Gastrocnemius medialis (tissue), 4 donors: ENCODE results near the gene FMR1NB. TPM values are rescaled to one million over a fixed set of nuclear protein-coding genes. Genes with fewer than 3 reads are reported as not detected.

Experiments used
- ATAC-seq, 2 donors: fragments of 150-250 bp; one replicate each; pipeline ENCODE4 v1.9.1; 2016
- DNase-seq, 2 donors: peaks; one replicate each; pipeline ENCODE4 v3.0.0-alpha.2; 2019
- H3K27ac ChIP-seq, 4 donors: fragments of 200-600 bp; sonication (generic); 1 replicate in 1 of 4; 2 replicates in 3 of 4; pipeline ENCODE4 v1.5.1; 2016 to 2018; ENCODE audit warnings: mild to moderate bottlenecking in 2 of 4, moderate library complexity in 1 of 4
- H3K27me3 ChIP-seq, 3 donors: fragments of 200-600 bp; sonication (generic) in 2 of 3; 1 replicate in 1 of 3; 2 replicates in 2 of 3; pipeline versions ENCODE4 v1.5.1 to v1.6.0; 2016 to 2019; ENCODE audit warnings: mild to moderate bottlenecking in 1 of 3, moderate library complexity in 1 of 3
- H3K36me3 ChIP-seq, 2 donors: fragments of 200-600 bp; sonication (generic) in 1 of 2; one replicate each; pipeline ENCODE4 v1.5.1; 2017 to 2018
- H3K4me1 ChIP-seq, 2 donors: fragments of 200-600 bp; sonication (generic) in 1 of 2; one replicate each; pipeline ENCODE4 v1.5.1; 2016 to 2017; ENCODE audit warnings: mild to moderate bottlenecking in 2 of 2
- H3K4me3 ChIP-seq, 4 donors: fragments of 200-600 bp; sonication (generic) in 3 of 4; 1 replicate in 1 of 4; 2 replicates in 3 of 4; pipeline ENCODE4 v1.5.1; 2016 to 2019; ENCODE audit warnings: mild to moderate bottlenecking in 2 of 4
- H3K9me3 ChIP-seq, 3 donors: fragments of 200-600 bp; sonication (generic) in 2 of 3; 1 replicate in 1 of 3; 2 replicates in 2 of 3; pipeline ENCODE4 v1.5.1; 2016 to 2019
- CTCF ChIP-seq, 5 experiments: fragments of 450-650 bp in 3 of 5; fragments of 200-600 bp in 2 of 5; sonication (generic) in 2 of 5; IDR thresholded peaks in 4 of 5; conservative IDR thresholded peaks in 1 of 5; 1 replicate in 4 of 5; 2 replicates in 1 of 5; pipeline ENCODE4 v1.5.1; 2016 to 2019; ENCODE audit warnings: antibody characterized with exemption in 5 of 5, mild to moderate bottlenecking in 3 of 5, moderate library complexity in 3 of 5
- POLR2A ChIP-seq, 2 donors: fragments of 450-650 bp; IDR thresholded peaks; one replicate each; pipeline ENCODE4 v1.6.1; 2017; ENCODE audit warnings: antibody characterized with exemption in 2 of 2, mild to moderate bottlenecking in 2 of 2, moderate library complexity in 2 of 2
- in situ Hi-C, 4 donors: fragments of 200-750 bp; cut with MboI; loops; one replicate each; pipeline versions ENCODE4 v1.15.0 to v1.8.0; 2017; ENCODE audit warnings: low sequenced_read_pairs in 4 of 4
- intact Hi-C: fragments of 100-400 bp; cut with DNase I; formaldehyde crosslinking; loops from one replicate; pipeline ENCODE4 v1.15.1; 2023; ENCODE audit warnings: low total_unique reads
- total RNA-seq, 4 donors: library from RNA; depleted of rRNA; stranded (reverse); fragments of >200 nt; gene quantifications; one replicate each; pipeline versions ENCODE4 v1.1.0 to v1.2.3, GENCODE V29; 2016

The FMR1NB gene
- total RNA-seq, 4 donors from 2014 or later: not detected

DNA sequence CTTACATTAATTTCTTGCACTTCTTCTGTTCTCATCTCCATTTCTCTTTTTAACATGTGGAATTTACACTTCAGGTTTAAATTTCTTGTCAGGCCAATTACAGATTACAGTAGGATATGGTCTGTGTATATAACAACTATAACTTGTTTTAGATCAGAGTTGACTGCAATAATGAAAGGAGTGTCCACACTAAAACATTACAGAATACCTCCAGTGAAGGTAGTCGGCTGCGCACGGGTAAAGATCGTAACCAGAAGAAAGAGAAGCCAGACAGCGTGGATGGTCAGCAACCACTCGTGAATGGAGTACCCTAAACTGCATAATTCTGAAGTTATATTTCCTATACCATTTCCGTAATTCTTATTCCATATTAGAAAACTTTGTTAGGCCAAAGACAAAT lies 32.6 kb upstream of the FMR1NB start:
- in situ Hi-C loops: no loop called here
- intact Hi-C loops: no loop called here
- H3K36me3 ChIP-seq: peaks cover 0 to 14% of the 10 kb centered on the region in 2 donors
- no peak for DNase-seq
- H3K9me3 ChIP-seq: no peaks in the 10 kb centered on the region
- no peak overlapping the region for H3K4me3 ChIP-seq
- H3K27me3 ChIP-seq: no peaks in the 10 kb centered on the region
- ATAC-seq: no peak
- no peaks in the 10 kb centered on the region for H3K4me1 ChIP-seq
- H3K27ac ChIP-seq: no peak overlapping the region
- TF ChIP-seq CTCF (IDR thresholded peaks at IDR 0.05 in 4 of 5, conservative IDR thresholded peaks at IDR 0.05 in 1 of 5): no peak
- no peak for TF ChIP-seq POLR2A (IDR thresholded peaks at IDR 0.05)

- Histone ChIP-seq H3K27me3 (no peaks in the 10 kb centered on the region), H3K4me1 (no peaks in the 10 kb centered on the region), H3K4me3 (no peak overlapping the region), H3K27ac (no peak overlapping the region), H3K36me3 (peaks cover 0 to 14% of the 10 kb centered on the region in 2 donors), H3K9me3 (no peaks in the 10 kb centered on the region)
- DNase-seq (no peak), ATAC-seq (no peak)
- intact Hi-C loops (no loop called here), in situ Hi-C loops (no loop called here)
- TF ChIP-seq CTCF (IDR thresholded peaks at IDR 0.05 in 4 of 5, conservative IDR thresholded peaks at IDR 0.05 in 1 of 5) (no peak), POLR2A (IDR thresholded peaks at IDR 0.05) (no peak)
Measured at GRCh38 chrX:147950352-147950751, 30.8 kb upstream of the FMR1NB start.

DNA sequence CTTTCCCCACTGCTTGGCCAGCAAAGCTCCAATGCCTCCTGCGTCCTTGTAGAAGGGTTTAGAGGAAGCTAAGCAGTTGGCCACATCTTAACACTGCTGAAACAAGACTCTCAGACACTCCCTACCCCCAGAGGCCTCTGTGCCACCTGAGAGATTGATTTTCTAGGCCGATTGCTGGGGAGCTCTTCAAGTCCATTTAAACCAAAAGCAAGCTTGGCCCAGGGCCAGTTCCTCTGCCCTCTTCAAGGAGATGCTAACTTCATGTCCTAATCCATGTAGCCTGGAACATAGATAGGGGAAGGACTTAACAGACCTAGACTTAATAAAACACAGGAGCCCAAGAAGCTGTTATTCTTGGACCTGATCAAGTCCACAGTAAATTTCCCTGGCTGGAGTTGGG lies 27.2 kb upstream of the FMR1NB start:
- Histone ChIP-seq H3K27me3 (no peaks in the 10 kb centered on the region), H3K9me3 (no peaks in the 10 kb centered on the region), H3K27ac (no peak overlapping the region), H3K36me3 (no peaks in the 10 kb centered on the region), H3K4me1 (no peaks in the 10 kb centered on the region), H3K4me3 (no peak overlapping the region)
- no peak for TF ChIP-seq POLR2A (IDR thresholded peaks at IDR 0.05)
- TF ChIP-seq CTCF (IDR thresholded peaks at IDR 0.05 in 4 of 5, conservative IDR thresholded peaks at IDR 0.05 in 1 of 5): no peak
- DNase-seq (no peak), ATAC-seq (no peak)
- intact Hi-C loops: no loop called here
- in situ Hi-C loops: no loop called here

GRCh38 chrX:147957291-147957690 lies 23.8 kb upstream of the FMR1NB start:
- Histone ChIP-seq H3K27me3 (no peaks in the 10 kb centered on the region), H3K36me3 (no peaks in the 10 kb centered on the region), H3K27ac (no peak overlapping the region), H3K4me1 (no peaks in the 10 kb centered on the region), H3K9me3 (no peaks in the 10 kb centered on the region), H3K4me3 (no peak overlapping the region)
- in situ Hi-C loops: no loop called here
- DNase-seq: no peak
- TF ChIP-seq CTCF (IDR thresholded peaks at IDR 0.05 in 4 of 5, conservative IDR thresholded peaks at IDR 0.05 in 1 of 5) (no peak), POLR2A (IDR thresholded peaks at IDR 0.05) (no peak)
- intact Hi-C loops: no loop called here
- ATAC-seq: no peak

DNA sequence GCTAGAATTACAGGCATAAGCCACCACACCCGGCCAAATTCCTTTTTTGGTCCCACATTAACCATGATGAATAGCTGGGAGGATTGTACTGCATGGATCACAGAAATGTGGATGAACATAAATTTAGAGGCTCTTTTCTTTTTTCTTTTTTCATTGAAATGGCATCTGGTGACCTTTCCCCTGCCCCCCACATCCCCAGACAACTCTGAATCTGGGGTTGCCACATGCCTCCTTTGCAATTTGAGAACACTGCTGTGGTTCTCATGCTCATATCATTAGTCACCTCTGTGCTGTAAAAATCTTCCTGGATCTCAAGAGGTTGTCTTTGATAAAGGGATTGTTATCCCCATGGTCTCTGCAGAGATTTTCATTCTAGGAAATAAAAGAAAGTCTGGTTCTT lies 22.8 kb upstream of the FMR1NB start:
- H3K27me3 ChIP-seq: no peaks in the 10 kb centered on the region
- H3K9me3 ChIP-seq: no peaks in the 10 kb centered on the region
- ATAC-seq: no peak
- H3K4me3 ChIP-seq: no peak overlapping the region
- DNase-seq: no peak
- TF ChIP-seq CTCF (IDR thresholded peaks at IDR 0.05 in 4 of 5, conservative IDR thresholded peaks at IDR 0.05 in 1 of 5) (no peak), POLR2A (IDR thresholded peaks at IDR 0.05) (no peak)
- H3K4me1 ChIP-seq: no peaks in the 10 kb centered on the region
- no peaks in the 10 kb centered on the region for H3K36me3 ChIP-seq
- no peak overlapping the region for H3K27ac ChIP-seq
- in situ Hi-C loops: no loop called here
- intact Hi-C loops: no loop called here
